CD8-positive, alpha-beta memory T cell (primary cell): Measurements from ENCODE around the gene UBC. TPM values are rescaled to one million over a fixed set of nuclear protein-coding genes. Genes with fewer than 3 reads are reported as not detected.
"Not testable (repeated sequence)": the region's sequence is repeated elsewhere in the genome, so short reads cannot be mapped to it uniquely, and the experiment has no call there.

Source experiments
- CTCF ChIA-PET: fragments of 350-600 bp; sonication (Branson Sonifier 250); formaldehyde crosslinking; loops from one replicate; lab custom pipeline; 2021; ENCODE audit warnings: antibody characterized with exemption; lab: Charles Lee
- POLR2A ChIA-PET: fragments of 350-600 bp; sonication (Branson Sonifier 250); formaldehyde crosslinking; loops from one replicate; lab custom pipeline; 2021; ENCODE audit warnings: antibody characterized with exemption; lab: Charles Lee
- DNase-seq, 5 donors: peaks; one replicate each; pipeline versions ENCODE4 v3.0.0 to v3.0.0-alpha.2; 2020 to 2022; ENCODE audit warnings: mixed read lengths in 1 of 5
- H3K27ac ChIP-seq: one replicate; pipeline ENCODE4 v1.7.0; 2013; ENCODE audit warnings: low read depth, mild to moderate bottlenecking, low read length, moderate library complexity
- H3K27me3 ChIP-seq: 2 replicates; pipeline ENCODE4 v1.7.0; 2013; ENCODE audit warnings: low read length, mild to moderate bottlenecking; ENCODE audit not compliant: insufficient read depth, poor library complexity, severe bottlenecking
- H3K36me3 ChIP-seq: 2 replicates; pipeline ENCODE4 v1.7.0; 2013; ENCODE audit warnings: mild to moderate bottlenecking, low read length, moderate library complexity; ENCODE audit not compliant: insufficient read depth
- H3K4me1 ChIP-seq: 2 replicates; pipeline ENCODE4 v1.7.0; 2013; ENCODE audit warnings: mild to moderate bottlenecking, low read length, moderate library complexity; ENCODE audit not compliant: insufficient read depth
- H3K4me3 ChIP-seq: 2 replicates; pipeline ENCODE4 v1.7.0; 2013; ENCODE audit warnings: mild to moderate bottlenecking, low read length
- H3K9me3 ChIP-seq: 2 replicates; pipeline ENCODE4 v1.7.0; 2013; ENCODE audit warnings: mild to moderate bottlenecking, low read length
- H3K27ac Mint-ChIP-seq, 8 donors: one replicate each; pipeline ENCODE4 v1.8.0; 2020 to 2021; ENCODE audit warnings: mixed read lengths in 8 of 8, mild to moderate bottlenecking in 6 of 8, inconsistent platforms in 3 of 8, moderate library complexity in 3 of 8
- H3K27me3 Mint-ChIP-seq, 2 donors: one replicate each; pipeline ENCODE4 v1.8.0; 2020 to 2021; ENCODE audit warnings: mixed read lengths in 2 of 2, mild to moderate bottlenecking in 1 of 2, moderate library complexity in 1 of 2
- H3K36me3 Mint-ChIP-seq, 3 donors: one replicate each; pipeline ENCODE4 v1.8.0; 2020 to 2021; ENCODE audit warnings: mixed read lengths in 3 of 3, inconsistent platforms in 1 of 3, mild to moderate bottlenecking in 1 of 3
- H3K4me1 Mint-ChIP-seq, 3 donors: one replicate each; pipeline ENCODE4 v1.8.0; 2020 to 2021; ENCODE audit warnings: mixed read lengths in 3 of 3, inconsistent platforms in 1 of 3, mild to moderate bottlenecking in 1 of 3
- H3K4me3 Mint-ChIP-seq, 7 donors: one replicate each; pipeline ENCODE4 v1.8.0; 2020 to 2021; ENCODE audit warnings: mixed read lengths in 7 of 7, mild to moderate bottlenecking in 6 of 7, moderate library complexity in 4 of 7, inconsistent platforms in 2 of 7
- H3K9me3 Mint-ChIP-seq, 5 donors: one replicate each; pipeline ENCODE4 v1.8.0; 2020 to 2022; ENCODE audit warnings: mixed read lengths in 5 of 5, mild to moderate bottlenecking in 3 of 5, moderate library complexity in 2 of 5, inconsistent platforms in 1 of 5
- polyA plus RNA-seq: library from polyadenylated mRNA; unstranded; fragments of 300-500 nt; fragmentation: Illumina TruSeq; gene quantifications from one replicate; pipeline ENCODE4 v1.2.3, GENCODE V29; 2021
- total RNA-seq, 2 experiments: library from RNA; stranded (reverse); gene quantifications; one replicate each; pipeline ENCODE4 v1.2.3, GENCODE V29; 2021

The UBC gene
- total and polyA plus RNA-seq, 3 experiments from 2014 or later = 839 to 1,913 (median 849) TPM

DNA sequence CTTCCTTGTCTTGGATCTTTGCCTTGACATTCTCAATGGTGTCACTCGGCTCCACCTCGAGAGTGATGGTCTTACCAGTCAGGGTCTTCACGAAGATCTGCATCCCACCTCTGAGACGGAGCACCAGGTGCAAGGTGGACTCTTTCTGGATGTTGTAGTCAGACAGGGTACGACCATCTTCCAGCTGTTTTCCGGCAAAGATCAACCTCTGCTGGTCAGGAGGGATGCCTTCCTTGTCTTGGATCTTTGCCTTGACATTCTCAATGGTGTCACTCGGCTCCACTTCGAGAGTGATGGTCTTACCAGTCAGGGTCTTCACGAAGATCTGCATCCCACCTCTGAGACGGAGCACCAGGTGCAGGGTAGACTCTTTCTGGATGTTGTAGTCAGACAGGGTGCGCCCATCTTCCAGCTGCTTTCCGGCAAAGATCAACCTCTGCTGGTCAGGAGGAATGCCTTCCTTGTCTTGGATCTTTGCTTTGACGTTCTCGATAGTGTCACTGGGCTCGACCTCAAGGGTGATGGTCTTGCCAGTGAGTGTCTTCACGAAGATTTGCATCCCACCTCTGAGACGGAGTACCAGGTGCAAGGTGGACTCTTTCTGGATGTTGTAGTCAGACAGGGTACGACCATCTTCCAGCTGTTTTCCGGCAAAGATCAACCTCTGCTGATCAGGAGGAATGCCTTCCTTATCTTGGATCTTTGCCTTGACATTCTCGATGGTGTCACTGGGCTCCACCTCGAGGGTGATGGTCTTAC is 1.7 kb downstream of the UBC start:
- Mint-ChIP-seq H3K4me3 (peak overlapping the region; percentile 99 to 100 (median 100)), H3K4me1 (peaks cover 66 to 79% (median 74%) of the 10 kb centered on the region in 3 donors), H3K27me3 (peaks cover 0 to 19% of the 10 kb centered on the region in 2 donors), H3K9me3 (peaks cover 0 to 12% (median 4%) of the 10 kb centered on the region in 5 donors), H3K36me3 (peaks cover 18 to 49% (median 22%) of the 10 kb centered on the region in 3 donors), H3K27ac (peak overlapping the region in 5 of 8 donors; percentile 36 to 100 (median 98))
- CTCF ChIA-PET = interaction anchor here (30.2 kb wide), 1 partner anchor 25 kb away, joined by 711 read pairs; no protein-coding TSS in a partner anchor
- H3K36me3 ChIP-seq = peaks cover 15% of the 10 kb centered on the region
- peaks cover 43% of the 10 kb centered on the region for H3K4me1 ChIP-seq
- H3K9me3 ChIP-seq, H3K4me3 ChIP-seq, H3K27ac ChIP-seq, POLR2A ChIA-PET, H3K27me3 ChIP-seq, DNase-seq: not testable (repeated sequence)

DNA sequence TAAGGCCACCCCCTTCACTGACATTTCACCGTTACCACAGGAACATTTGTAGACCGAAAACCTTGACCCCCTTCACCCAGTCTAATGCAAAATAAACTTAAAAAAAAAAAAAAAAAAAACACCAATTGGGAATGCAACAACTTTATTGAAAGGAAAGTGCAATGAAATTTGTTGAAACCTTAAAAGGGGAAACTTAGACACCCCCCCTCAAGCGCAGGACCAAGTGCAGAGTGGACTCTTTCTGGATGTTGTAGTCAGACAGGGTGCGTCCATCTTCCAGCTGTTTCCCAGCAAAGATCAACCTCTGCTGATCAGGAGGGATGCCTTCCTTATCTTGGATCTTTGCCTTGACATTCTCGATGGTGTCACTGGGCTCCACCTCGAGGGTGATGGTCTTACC is 2.9 kb downstream of the UBC start:
- Histone ChIP-seq H3K4me1 (peaks cover 40% of the 10 kb centered on the region), H3K36me3 (peaks cover 15% of the 10 kb centered on the region)
- H3K9me3 ChIP-seq, DNase-seq, H3K27me3 ChIP-seq, H3K27ac ChIP-seq, H3K4me3 ChIP-seq: not testable (repeated sequence)
- Mint-ChIP-seq H3K27me3 (peaks cover 0 to 16% of the 10 kb centered on the region in 2 donors), H3K4me3 (peak overlapping the region; percentile 20 to 78 (median 57)), H3K36me3 (peaks cover 18 to 49% (median 22%) of the 10 kb centered on the region in 3 donors), H3K27ac (peak overlapping the region in 5 of 8 donors; percentile 23 to 78 (median 32)), H3K4me1 (peaks cover 59 to 71% (median 67%) of the 10 kb centered on the region in 3 donors), H3K9me3 (peaks cover 0 to 12% (median 4%) of the 10 kb centered on the region in 5 donors)
- ChIA-PET POLR2A (interaction anchor here (1.7 to 6.2 kb wide), 2 partner anchors 16 to 27 kb away, joined by 13 to 55 read pairs; no protein-coding TSS in a partner anchor), CTCF (interaction anchor here (1.3 to 30.2 kb wide), 2 partner anchors 16 to 27 kb away, joined by 3 to 711 read pairs; no protein-coding TSS in a partner anchor)

DNA sequence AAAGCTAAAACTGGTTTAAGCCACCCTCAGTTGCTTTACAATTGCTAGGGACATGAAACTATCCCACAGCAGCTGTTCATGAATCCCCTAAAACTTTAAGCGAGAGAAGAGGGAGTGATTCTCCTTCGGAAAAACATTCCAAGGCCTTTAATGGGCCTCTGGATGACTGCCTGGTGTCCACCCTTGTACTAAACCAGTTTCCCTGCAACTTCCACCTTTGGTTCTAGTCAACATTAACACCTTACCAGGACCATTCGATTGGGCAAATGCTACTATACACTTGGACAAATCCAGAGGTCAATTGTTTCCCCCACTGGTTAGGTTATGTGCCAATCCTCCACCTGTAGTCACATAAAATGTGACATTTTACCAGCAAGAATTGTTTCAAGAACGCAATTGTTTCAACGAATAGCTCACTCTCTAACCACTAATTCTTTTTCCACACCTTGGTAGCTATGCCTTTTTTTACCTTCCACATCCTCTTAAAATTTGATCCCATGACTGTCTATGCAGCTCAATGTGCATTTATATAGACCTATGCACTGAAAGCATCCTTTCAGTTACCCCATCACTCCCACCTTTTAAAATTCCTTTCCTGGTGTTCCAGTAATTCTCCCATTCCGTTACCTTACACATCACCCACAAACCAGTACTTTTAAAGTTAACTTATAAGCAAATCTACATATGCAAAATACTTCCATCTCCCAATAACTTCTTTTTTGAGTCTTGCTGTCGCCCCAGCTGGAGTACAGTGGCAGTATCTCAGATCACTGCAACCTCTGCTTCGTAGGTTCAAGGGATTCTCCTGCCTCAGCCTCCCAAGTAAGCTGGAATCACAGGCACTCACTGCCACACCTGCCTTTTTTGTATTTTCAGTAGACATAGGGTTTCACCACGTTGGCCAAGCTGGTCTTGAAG is 3.6 kb downstream of the UBC start:
- peak overlapping the region; percentile 20 to 78 (median 57) for H3K4me3 Mint-ChIP-seq
- no peaks in the 10 kb centered on the region for H3K9me3 ChIP-seq
- no peaks in the 10 kb centered on the region for H3K27me3 ChIP-seq
- CTCF ChIA-PET = interaction anchor here (0.6 to 30.2 kb wide), 4 partner anchors 16 to 43 kb away, joined by 3 to 711 read pairs (median 4); no protein-coding TSS in a partner anchor
- H3K4me1 Mint-ChIP-seq = peaks cover 56 to 66% (median 66%) of the 10 kb centered on the region in 3 donors
- no peak for DNase-seq
- peak overlapping the region in 7 of 8 donors; percentile 23 to 96 (median 57) for H3K27ac Mint-ChIP-seq
- H3K36me3 Mint-ChIP-seq = peaks cover 18 to 49% (median 22%) of the 10 kb centered on the region in 3 donors
- H3K4me1 ChIP-seq = peaks cover 36% of the 10 kb centered on the region
- H3K27ac ChIP-seq = no peak overlapping the region
- POLR2A ChIA-PET = interaction anchor here (0.6 to 6.2 kb wide), 7 partner anchors 8 to 28 kb away, joined by 4 to 55 read pairs (median 6); no protein-coding TSS in a partner anchor
- H3K9me3 Mint-ChIP-seq = peaks cover 0 to 12% (median 4%) of the 10 kb centered on the region in 5 donors
- no peak overlapping the region for H3K4me3 ChIP-seq
- peaks cover 0 to 16% of the 10 kb centered on the region in 2 donors for H3K27me3 Mint-ChIP-seq
- H3K36me3 ChIP-seq = peaks cover 15% of the 10 kb centered on the region

DNA sequence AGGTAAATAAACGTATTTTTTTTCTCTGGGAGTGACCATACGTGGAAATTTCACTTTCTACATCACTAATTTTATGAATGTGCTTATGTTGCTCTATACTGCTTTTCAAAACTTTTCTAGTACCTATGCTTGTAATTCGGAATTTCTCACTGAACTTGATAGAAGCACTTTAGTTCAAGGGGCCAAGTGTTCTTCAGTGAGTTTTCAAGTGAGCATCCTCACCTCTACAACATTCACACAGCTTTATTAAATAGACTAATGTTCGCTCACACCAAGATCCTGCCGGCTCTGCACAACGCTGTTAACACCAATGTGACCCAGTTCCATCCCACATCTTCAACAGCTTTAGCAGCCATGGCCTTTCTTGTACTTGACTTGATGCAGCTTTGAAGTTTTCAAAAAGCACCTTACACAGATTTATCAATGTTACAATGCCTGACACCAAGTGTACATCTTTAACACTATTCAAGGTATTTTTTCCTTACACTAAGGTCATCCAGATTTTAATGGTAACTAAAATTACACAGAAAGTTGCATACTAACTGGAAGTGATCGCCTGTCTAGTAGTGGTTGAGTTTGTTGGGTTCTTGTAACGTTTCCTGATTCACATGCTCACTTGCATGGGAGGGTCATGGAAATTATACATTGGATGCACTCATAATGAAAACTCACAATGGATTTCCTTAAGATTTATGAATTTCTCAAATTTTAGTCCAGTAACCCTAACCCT is 4.5 kb downstream of the UBC start:
- peaks cover 51 to 59% (median 58%) of the 10 kb centered on the region in 3 donors for H3K4me1 Mint-ChIP-seq
- no peak overlapping the region for H3K4me3 ChIP-seq
- H3K27me3 Mint-ChIP-seq = peaks cover 0 to 16% of the 10 kb centered on the region in 2 donors

DNA sequence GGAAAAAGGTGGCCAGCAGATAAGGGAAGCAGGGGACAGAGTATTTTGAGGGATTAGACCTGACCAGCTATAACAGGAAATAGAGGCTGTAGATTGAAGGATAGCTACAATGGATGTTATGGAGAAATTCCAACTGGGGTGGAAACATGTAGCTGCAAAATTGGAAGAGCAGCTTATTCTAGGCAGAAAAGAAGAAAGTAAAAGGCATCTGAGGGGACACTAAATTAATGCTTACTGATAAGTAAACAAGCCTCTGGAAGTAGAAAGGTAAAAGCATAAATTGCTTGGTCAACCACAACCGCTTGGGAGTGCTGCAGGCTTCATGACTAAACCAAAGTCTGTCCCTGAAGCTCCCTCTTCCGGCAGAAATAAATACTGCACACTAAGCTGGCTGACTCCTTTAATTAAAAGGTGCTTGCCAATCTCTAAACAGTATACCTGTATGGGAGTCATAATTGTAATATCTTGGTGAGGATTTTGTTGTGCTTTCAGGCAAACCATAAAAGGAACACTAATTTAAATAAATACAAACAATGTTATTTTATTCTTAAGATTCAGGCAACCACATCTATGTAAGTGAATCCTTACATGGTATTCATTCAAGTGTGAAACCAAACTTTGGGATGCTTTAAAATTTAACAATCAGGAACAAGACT is 7.7 kb downstream of the UBC start:
- Mint-ChIP-seq H3K4me3 (no peak overlapping the region), H3K36me3 (peaks cover 0 to 21% (median 6%) of the 10 kb centered on the region in 3 donors), H3K27me3 (no peaks in the 10 kb centered on the region), H3K27ac (peak overlapping the region in 5 of 8 donors; percentile 7 to 92 (median 63)), H3K4me1 (peaks cover 26 to 34% (median 33%) of the 10 kb centered on the region in 3 donors), H3K9me3 (no peaks in the 10 kb centered on the region)
- no peak overlapping the region for H3K27ac ChIP-seq
- peaks cover 8% of the 10 kb centered on the region for H3K36me3 ChIP-seq
- H3K27me3 ChIP-seq = no peaks in the 10 kb centered on the region
- peaks cover 24% of the 10 kb centered on the region for H3K4me1 ChIP-seq
- H3K9me3 ChIP-seq = no peaks in the 10 kb centered on the region
- POLR2A ChIA-PET = interaction anchor here (0.5 to 6.2 kb wide), 9 partner anchors 9 to 143 kb away, joined by 3 to 55 read pairs (median 4); no protein-coding TSS in a partner anchor
- DNase-seq = peak; percentile 77 to 92 (median 83)
- no peak overlapping the region for H3K4me3 ChIP-seq
- CTCF ChIA-PET = interaction anchor here (0.7 to 30.2 kb wide), 18 partner anchors 9 to 219 kb away, joined by 3 to 711 read pairs (median 4); no protein-coding TSS in a partner anchor

More for the DNA sequence above, 4.5 kb downstream of the UBC start:
- H3K27me3 ChIP-seq = no peaks in the 10 kb centered on the region
- no peak for DNase-seq
- peaks cover 28% of the 10 kb centered on the region for H3K4me1 ChIP-seq
- peaks cover 0 to 12% (median 4%) of the 10 kb centered on the region in 5 donors for H3K9me3 Mint-ChIP-seq
- no peaks in the 10 kb centered on the region for H3K9me3 ChIP-seq
- ChIA-PET POLR2A (interaction anchor here (1.0 to 6.2 kb wide), 6 partner anchors 9 to 29 kb away, joined by 4 to 55 read pairs (median 6); no protein-coding TSS in a partner anchor), CTCF (interaction anchor here (0.6 to 30.2 kb wide), 3 partner anchors 18 to 44 kb away, joined by 3 to 711 read pairs (median 4); no protein-coding TSS in a partner anchor)
- H3K36me3 Mint-ChIP-seq = peaks cover 18 to 47% (median 22%) of the 10 kb centered on the region in 3 donors
- peaks cover 15% of the 10 kb centered on the region for H3K36me3 ChIP-seq
- H3K4me3 Mint-ChIP-seq = peak overlapping the region in 4 of 7 donors; percentile 2 to 71 (median 36)
- no peak overlapping the region for H3K27ac ChIP-seq
- H3K27ac Mint-ChIP-seq = peak overlapping the region in 6 of 8 donors; percentile 55 to 82 (median 74)

DNA sequence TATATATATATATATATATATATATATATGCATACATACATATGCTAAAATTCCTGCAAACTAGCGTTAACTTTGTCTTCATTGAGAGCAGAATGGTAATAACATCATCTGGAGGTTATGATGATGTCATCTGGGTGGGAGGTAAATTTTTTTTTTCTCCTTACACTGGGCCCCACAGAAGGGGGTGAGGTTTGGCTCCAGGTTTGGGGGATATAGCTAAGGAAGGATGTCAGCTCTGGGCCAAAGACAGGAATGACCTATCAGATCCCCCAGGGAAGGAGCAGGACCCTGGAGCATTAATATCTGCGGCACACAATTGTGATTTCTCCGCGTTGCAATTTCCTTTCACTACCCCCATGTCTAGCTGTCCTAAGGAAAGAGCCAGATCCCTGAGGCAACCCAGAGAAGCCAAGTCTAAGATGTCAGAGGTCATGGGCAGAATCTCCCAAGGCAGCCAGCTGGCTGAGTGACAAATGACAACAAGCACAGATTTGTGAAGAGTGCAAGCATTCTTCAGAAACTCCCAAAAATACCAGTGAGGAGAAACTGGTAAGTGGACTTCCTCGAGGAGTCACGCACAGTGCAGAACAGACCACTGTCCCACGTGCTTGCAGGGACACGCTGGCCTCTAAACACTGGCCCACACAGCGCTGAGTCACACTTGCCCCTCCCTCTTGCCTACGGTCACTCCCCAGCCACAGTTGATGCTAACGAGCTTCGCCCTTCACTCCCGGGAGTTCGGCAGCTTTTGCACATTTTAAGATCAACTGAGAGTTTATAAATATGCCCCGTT is 9.9 kb downstream of the UBC start:
- POLR2A ChIA-PET = no interaction called here
- H3K4me3 ChIP-seq = no peak overlapping the region

More for the DNA sequence above, 9.9 kb downstream of the UBC start:
- Mint-ChIP-seq H3K27me3 (no peaks in the 10 kb centered on the region), H3K9me3 (no peaks in the 10 kb centered on the region), H3K4me1 (peaks cover 7 to 12% (median 12%) of the 10 kb centered on the region in 3 donors), H3K36me3 (no peaks in the 10 kb centered on the region), H3K4me3 (peak overlapping the region in 1 of 7 donors; percentile 60), H3K27ac (no peak overlapping the region)
- DNase-seq = no peak
- Histone ChIP-seq H3K36me3 (no peaks in the 10 kb centered on the region), H3K27ac (peak overlapping the region; percentile 38), H3K4me1 (peaks cover 5% of the 10 kb centered on the region), H3K9me3 (no peaks in the 10 kb centered on the region), H3K27me3 (no peaks in the 10 kb centered on the region)
- CTCF ChIA-PET = interaction anchor here (1.2 to 30.2 kb wide), 2 partner anchors 9 to 34 kb away, joined by 4 to 711 read pairs; partner anchors contain the start of gene UBC
